Measurements from ENCODE around the gene CNGB1.
"Not testable (repeated sequence)": the region's sequence is repeated elsewhere in the genome, so short reads cannot be mapped to it uniquely, and the experiment has no call there.

The CNGB1 gene

GRCh38 chr16:57848181-57848580, 122.7 kb downstream of the CNGB1 start:
- H3K27ac ChIP-seq (ENCODE audit: low read depth, low read length), result no peak overlapping the region
- no peaks in the 10 kb centered on the region for H3K27me3 ChIP-seq (ENCODE audit: control insufficient read depth, insufficient read depth, low read length)
- peaks cover 22% of the 10 kb centered on the region for H3K4me1 ChIP-seq (ENCODE audit: control insufficient read depth, insufficient read depth, low read length)

GRCh38 chr16:57846931-57847330, 124.0 kb downstream of the CNGB1 start:
- H3K9me3 ChIP-seq (ENCODE audit: control insufficient read depth, insufficient read depth, low read depth, low read length); H3K36me3 ChIP-seq (ENCODE audit: control insufficient read depth, insufficient read depth, low read length); H3K4me3 ChIP-seq (ENCODE audit: low read depth, low read length); H3K9ac ChIP-seq (ENCODE audit: low read length); H3K27ac ChIP-seq (ENCODE audit: low read depth, low read length); H3K27me3 ChIP-seq (ENCODE audit: control insufficient read depth, insufficient read depth, low read length): not testable (repeated sequence)
- peaks cover 22% of the 10 kb centered on the region for H3K4me1 ChIP-seq (ENCODE audit: control insufficient read depth, insufficient read depth, low read length)

More at GRCh38 chr16:57848181-57848580, 122.7 kb downstream of the CNGB1 start:
- no peak overlapping the region for H3K4me3 ChIP-seq (ENCODE audit: low read depth, low read length)
- H3K9me3 ChIP-seq (ENCODE audit: control insufficient read depth, insufficient read depth, low read depth, low read length), result no peaks in the 10 kb centered on the region
- H3K36me3 ChIP-seq (ENCODE audit: control insufficient read depth, insufficient read depth, low read length), result no peaks in the 10 kb centered on the region
- H3K9ac ChIP-seq (ENCODE audit: low read length), result no peak overlapping the region

DNA sequence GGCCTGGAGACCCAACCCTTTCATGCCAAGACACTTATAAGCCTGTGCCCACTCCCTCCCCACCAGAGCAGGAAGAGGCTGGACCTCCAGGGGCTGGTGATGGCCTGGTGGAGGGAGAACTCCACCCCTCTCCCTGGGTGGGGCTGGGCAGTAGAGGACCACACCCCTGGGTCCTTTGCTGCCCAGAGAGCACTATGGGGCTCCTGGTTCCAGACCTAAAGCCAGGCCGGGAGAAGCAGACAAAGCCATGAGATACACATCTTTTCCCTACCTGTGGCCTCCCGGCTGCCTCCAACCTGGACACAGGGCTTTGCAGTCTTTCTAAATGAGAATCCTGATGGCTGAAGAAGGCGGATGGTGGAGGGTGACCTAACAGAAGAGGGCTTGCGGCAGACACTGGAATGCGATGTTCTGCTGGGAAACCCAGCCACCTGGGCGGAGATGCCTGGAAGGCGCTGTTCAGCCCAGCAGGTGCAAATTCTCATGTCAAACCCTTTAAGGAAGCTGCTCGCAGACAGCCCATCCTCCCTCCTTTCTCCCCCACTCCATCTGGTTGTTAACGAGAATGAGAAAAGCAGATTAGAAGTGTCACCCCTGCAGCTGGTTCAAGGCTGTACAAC, 124.7 kb downstream of the CNGB1 start:
- H3K27ac ChIP-seq (ENCODE audit: low read depth, low read length), result peak overlapping the region; percentile 20; the same call in 1 of the 2 replicates
- no peaks in the 10 kb centered on the region for H3K27me3 ChIP-seq (ENCODE audit: control insufficient read depth, insufficient read depth, low read length)
- no peaks in the 10 kb centered on the region for H3K9me3 ChIP-seq (ENCODE audit: control insufficient read depth, insufficient read depth, low read depth, low read length)
- H3K4me3 ChIP-seq (ENCODE audit: low read depth, low read length), result peak overlapping the region; percentile 26
- peak overlapping the region; percentile 21 for H3K9ac ChIP-seq (ENCODE audit: low read length)
- no peaks in the 10 kb centered on the region for H3K36me3 ChIP-seq (ENCODE audit: control insufficient read depth, insufficient read depth, low read length)
- H3K4me1 ChIP-seq (ENCODE audit: control insufficient read depth, insufficient read depth, low read length), result peaks cover 22% of the 10 kb centered on the region

- H3K9me3 ChIP-seq (ENCODE audit: control insufficient read depth, insufficient read depth, low read depth, low read length), result no peaks in the 10 kb centered on the region
- no peaks in the 10 kb centered on the region for H3K27me3 ChIP-seq (ENCODE audit: control insufficient read depth, insufficient read depth, low read length)
- H3K4me3 ChIP-seq (ENCODE audit: low read depth, low read length), result no peak overlapping the region
- peaks cover 22% of the 10 kb centered on the region for H3K4me1 ChIP-seq (ENCODE audit: control insufficient read depth, insufficient read depth, low read length)
- no peak overlapping the region for H3K27ac ChIP-seq (ENCODE audit: low read depth, low read length)
- no peak overlapping the region for H3K9ac ChIP-seq (ENCODE audit: low read length)
- H3K36me3 ChIP-seq (ENCODE audit: control insufficient read depth, insufficient read depth, low read length), result no peaks in the 10 kb centered on the region
Observed at GRCh38 chr16:57845115-57845514, 125.8 kb downstream of the CNGB1 start.

DNA sequence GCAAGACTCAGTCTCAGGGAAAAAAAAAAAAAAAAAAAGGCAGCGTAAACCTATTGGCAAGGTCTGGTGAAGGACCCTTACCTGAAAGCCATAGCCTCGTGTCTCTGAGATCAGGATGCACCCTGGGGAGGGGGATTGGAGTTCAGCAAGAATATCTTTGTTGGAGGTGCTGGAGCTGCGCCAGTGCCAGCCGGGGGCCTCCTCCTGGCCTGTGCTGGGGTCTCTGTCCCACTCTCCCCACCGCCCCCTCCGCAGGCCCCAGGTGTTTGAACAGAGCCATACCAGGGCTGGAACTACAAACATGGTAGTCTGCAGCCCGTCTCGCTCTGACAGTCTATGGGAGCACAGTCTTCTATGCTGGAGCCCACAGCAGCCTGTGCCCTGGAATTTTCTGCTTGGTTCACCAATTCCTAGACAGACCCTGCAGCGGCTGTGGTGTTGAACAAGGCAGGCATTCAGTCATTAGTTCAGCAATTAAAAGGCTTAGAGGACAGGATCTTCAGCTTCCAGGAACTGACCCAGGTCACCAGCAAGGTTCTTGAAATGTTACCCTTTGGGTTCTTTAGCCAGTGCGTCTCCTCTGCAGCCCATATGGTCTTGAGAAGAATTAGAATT, 126.4 kb downstream of the CNGB1 start:
- Histone ChIP-seq H3K27me3 (ENCODE audit: control insufficient read depth, insufficient read depth, low read length) (no peaks in the 10 kb centered on the region), H3K36me3 (ENCODE audit: control insufficient read depth, insufficient read depth, low read length) (no peaks in the 10 kb centered on the region), H3K9ac (ENCODE audit: low read length) (no peak overlapping the region), H3K4me3 (ENCODE audit: low read depth, low read length) (no peak overlapping the region), H3K9me3 (ENCODE audit: control insufficient read depth, insufficient read depth, low read depth, low read length) (no peaks in the 10 kb centered on the region), H3K27ac (ENCODE audit: low read depth, low read length) (no peak overlapping the region), H3K4me1 (ENCODE audit: control insufficient read depth, insufficient read depth, low read length) (peaks cover 22% of the 10 kb centered on the region)

- Histone ChIP-seq H3K36me3 (ENCODE audit: control insufficient read depth, insufficient read depth, low read length) (no peaks in the 10 kb centered on the region), H3K9ac (ENCODE audit: low read length) (no peak overlapping the region), H3K27me3 (ENCODE audit: control insufficient read depth, insufficient read depth, low read length) (no peaks in the 10 kb centered on the region), H3K9me3 (ENCODE audit: control insufficient read depth, insufficient read depth, low read depth, low read length) (no peaks in the 10 kb centered on the region), H3K27ac (ENCODE audit: low read depth, low read length) (no peak overlapping the region), H3K4me1 (ENCODE audit: control insufficient read depth, insufficient read depth, low read length) (peaks cover 19% of the 10 kb centered on the region), H3K4me3 (ENCODE audit: low read depth, low read length) (no peak overlapping the region)
Observed at GRCh38 chr16:57843400-57843799, 127.5 kb downstream of the CNGB1 start.

DNA sequence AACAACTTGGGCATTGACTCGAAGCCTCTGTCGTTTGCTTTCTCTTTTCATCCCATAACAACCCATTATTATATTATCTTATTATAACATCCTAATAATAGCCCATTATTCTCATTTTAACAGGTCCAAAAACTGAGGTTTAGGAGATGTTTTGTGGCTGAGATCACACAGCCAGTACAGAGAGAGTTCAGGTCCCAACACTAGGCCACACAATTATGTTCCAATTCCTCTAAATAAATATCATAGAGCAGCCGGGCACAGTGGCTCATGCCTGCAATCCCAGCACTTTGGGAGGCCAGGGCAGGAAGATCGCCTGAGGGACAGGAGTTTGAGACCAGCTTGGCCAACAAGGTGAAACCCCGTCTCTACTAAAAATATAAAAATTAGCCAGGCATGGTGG, 128.3 kb downstream of the CNGB1 start:
- Histone ChIP-seq H3K36me3 (ENCODE audit: control insufficient read depth, insufficient read depth, low read length) (no peaks in the 10 kb centered on the region), H3K27ac (ENCODE audit: low read depth, low read length) (no peak overlapping the region), H3K27me3 (ENCODE audit: control insufficient read depth, insufficient read depth, low read length) (no peaks in the 10 kb centered on the region)

GRCh38 chr16:57840833-57841232, 130.1 kb downstream of the CNGB1 start:
- Histone ChIP-seq H3K36me3 (ENCODE audit: control insufficient read depth, insufficient read depth, low read length) (no peaks in the 10 kb centered on the region), H3K4me3 (ENCODE audit: low read depth, low read length) (no peak overlapping the region), H3K27ac (ENCODE audit: low read depth, low read length) (no peak overlapping the region), H3K27me3 (ENCODE audit: control insufficient read depth, insufficient read depth, low read length) (no peaks in the 10 kb centered on the region), H3K9ac (ENCODE audit: low read length) (no peak overlapping the region), H3K4me1 (ENCODE audit: control insufficient read depth, insufficient read depth, low read length) (peaks cover 19% of the 10 kb centered on the region), H3K9me3 (ENCODE audit: control insufficient read depth, insufficient read depth, low read depth, low read length) (no peaks in the 10 kb centered on the region)

More for the DNA sequence above, 128.3 kb downstream of the CNGB1 start:
- H3K4me1 ChIP-seq (ENCODE audit: control insufficient read depth, insufficient read depth, low read length), result peaks cover 25% of the 10 kb centered on the region
- H3K9me3 ChIP-seq (ENCODE audit: control insufficient read depth, insufficient read depth, low read depth, low read length), result no peaks in the 10 kb centered on the region
- H3K9ac ChIP-seq (ENCODE audit: low read length), result no peak overlapping the region
- H3K4me3 ChIP-seq (ENCODE audit: low read depth, low read length), result no peak overlapping the region

- no peak overlapping the region for H3K4me3 ChIP-seq (ENCODE audit: low read depth, low read length)
- no peak overlapping the region for H3K27ac ChIP-seq (ENCODE audit: low read depth, low read length)
Observed at GRCh38 chr16:57838161-57838560, 132.8 kb downstream of the CNGB1 start.

GRCh38 chr16:57837305-57838125, 133.4 kb downstream of the CNGB1 start:
- H3K27ac ChIP-seq (ENCODE audit: low read depth, low read length), result no peak overlapping the region
- H3K4me1 ChIP-seq (ENCODE audit: control insufficient read depth, insufficient read depth, low read length), result peaks cover 16% of the 10 kb centered on the region
- no peak overlapping the region for H3K9ac ChIP-seq (ENCODE audit: low read length)

More at GRCh38 chr16:57838161-57838560, 132.8 kb downstream of the CNGB1 start:
- H3K27me3 ChIP-seq (ENCODE audit: control insufficient read depth, insufficient read depth, low read length), result no peaks in the 10 kb centered on the region
- no peak overlapping the region for H3K9ac ChIP-seq (ENCODE audit: low read length)
- H3K4me1 ChIP-seq (ENCODE audit: control insufficient read depth, insufficient read depth, low read length), result peaks cover 16% of the 10 kb centered on the region
- no peaks in the 10 kb centered on the region for H3K36me3 ChIP-seq (ENCODE audit: control insufficient read depth, insufficient read depth, low read length)
- no peaks in the 10 kb centered on the region for H3K9me3 ChIP-seq (ENCODE audit: control insufficient read depth, insufficient read depth, low read depth, low read length)

DNA sequence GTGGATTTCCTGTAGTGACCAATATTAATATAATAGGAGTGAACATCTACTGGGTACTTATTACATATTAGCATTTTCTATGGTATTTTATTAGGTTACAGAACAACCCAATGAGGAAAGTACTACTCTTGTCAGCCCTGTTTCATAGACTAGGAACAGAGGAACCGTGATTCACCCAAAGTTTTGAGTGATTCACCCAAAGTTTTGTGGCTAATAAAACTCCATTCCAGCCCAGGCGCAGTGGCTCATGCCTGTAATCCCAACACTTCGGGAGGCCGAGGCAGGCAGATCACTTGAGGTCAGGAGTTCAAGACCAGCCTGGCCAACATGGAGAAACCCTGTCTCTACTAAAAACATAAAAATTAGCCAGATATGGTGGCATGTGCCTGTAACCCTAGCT, 135.5 kb downstream of the CNGB1 start:
- not testable (repeated sequence) for H3K27me3 ChIP-seq (ENCODE audit: control insufficient read depth, insufficient read depth, low read length); H3K4me3 ChIP-seq (ENCODE audit: low read depth, low read length); H3K9me3 ChIP-seq (ENCODE audit: control insufficient read depth, insufficient read depth, low read depth, low read length); H3K9ac ChIP-seq (ENCODE audit: low read length); H3K36me3 ChIP-seq (ENCODE audit: control insufficient read depth, insufficient read depth, low read length); H3K27ac ChIP-seq (ENCODE audit: low read depth, low read length)
- H3K4me1 ChIP-seq (ENCODE audit: control insufficient read depth, insufficient read depth, low read length), result peaks cover 19% of the 10 kb centered on the region

More at GRCh38 chr16:57837305-57838125, 133.4 kb downstream of the CNGB1 start:
- Histone ChIP-seq H3K9me3 (ENCODE audit: control insufficient read depth, insufficient read depth, low read depth, low read length) (no peaks in the 10 kb centered on the region), H3K36me3 (ENCODE audit: control insufficient read depth, insufficient read depth, low read length) (no peaks in the 10 kb centered on the region), H3K4me3 (ENCODE audit: low read depth, low read length) (no peak overlapping the region), H3K27me3 (ENCODE audit: control insufficient read depth, insufficient read depth, low read length) (no peaks in the 10 kb centered on the region)

Measured in HUES6 (cell line).